ENCODE data around the gene HTR4. TPM values are rescaled to one million over a fixed set of nuclear protein-coding genes. Genes with fewer than 3 reads are reported as not detected.

The HTR4 gene
- total RNA-seq, 1 experiment from 2014 or later, result not detected

DNA sequence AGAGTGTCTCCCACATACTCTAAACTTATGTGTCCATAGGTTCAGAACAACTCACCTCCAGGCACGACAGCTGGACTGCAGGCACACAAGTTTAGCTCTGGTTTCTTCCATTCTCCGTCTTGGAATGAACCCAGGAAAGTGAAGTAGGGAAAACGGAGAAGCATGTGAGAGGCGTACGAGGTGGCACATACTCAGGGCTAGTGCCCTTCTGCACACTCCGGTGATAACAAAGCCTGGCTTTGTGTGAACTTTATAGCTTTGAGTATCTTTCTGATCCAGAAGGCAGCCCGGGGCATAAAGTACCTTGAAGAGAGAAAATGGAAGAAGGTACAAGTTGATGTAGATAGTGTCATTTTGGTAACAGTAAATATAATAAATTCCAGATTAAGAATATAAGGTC, 11.1 kb upstream of the HTR4 start:
- no peak overlapping the region for H3K9ac ChIP-seq (ENCODE audit: low read length)
- ATAC-seq, result no peak
- intact Hi-C loops (cut with micrococcal nuclease), result no loop called here
- no TSS peak for BruUV-seq (replicated peaks)
- H2AFZ ChIP-seq (ENCODE audit: low read depth, low read length, poor library complexity, severe bottlenecking), result no peak overlapping the region
- ChIA-PET POLR2A (no interaction called here), CTCF (no interaction called here), RAD21 (ENCODE audit: low non-redundant PET in 1 of 2, low total read pairs in 2 of 2, uncharacterized antibody in 2 of 2, unreplicated experiment in 2 of 2) (no interaction called here)
- no peaks in the 10 kb centered on the region for H3K36me3 ChIP-seq (ENCODE audit: control insufficient read depth in 1 of 2, insufficient read depth in 2 of 2, low read length in 2 of 2)
- H3K4me1 ChIP-seq (ENCODE audit: control insufficient read depth in 1 of 2, insufficient read depth in 2 of 2, low read length in 2 of 2), result no peaks in the 10 kb centered on the region
- H3K9me3 ChIP-seq (ENCODE audit: control insufficient read depth in 1 of 2, insufficient read depth in 1 of 2, low read depth in 1 of 2, low read length in 2 of 2), result no peaks in the 10 kb centered on the region
- no peak overlapping the region for H3K27ac ChIP-seq (ENCODE audit: low read depth, low read length)
- no peak for DNase-seq (ENCODE audit: low read depth, low spot score)
- H3K4me3 ChIP-seq (replicated peaks in 1 of 2; ENCODE audit: low read depth in 1 of 2, low read length in 2 of 2), result no peak overlapping the region
- H3K79me2 ChIP-seq (ENCODE audit: insufficient read depth, low read length), result no peaks in the 10 kb centered on the region
- TF ChIP-seq SRF (IDR thresholded peaks at IDR 0.05; ENCODE audit: low read depth), result no peak
- no peak for TF ChIP-seq CEBPB (IDR thresholded peaks at IDR 0.05; ENCODE audit: low read depth)
- TF ChIP-seq, protein P1, sequence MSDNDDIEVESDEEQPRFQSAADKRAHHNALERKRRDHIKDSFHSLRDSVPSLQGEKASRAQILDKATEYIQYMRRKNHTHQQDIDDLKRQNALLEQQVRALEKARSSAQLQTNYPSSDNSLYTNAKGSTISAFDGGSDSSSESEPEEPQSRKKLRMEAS (IDR thresholded peaks at IDR 0.05), result no peak
- TF ChIP-seq JUND (IDR thresholded peaks at IDR 0.05), result no peak
- no peak for TF ChIP-seq CBX3 (IDR thresholded peaks at IDR 0.05; ENCODE audit: low read depth)
- TF ChIP-seq EZH2 (IDR thresholded peaks at IDR 0.05), result no peak
- TF ChIP-seq POLR2A (IDR thresholded peaks at IDR 0.05; ENCODE audit: borderline replicate concordance, extremely low read depth, insufficient read depth, insufficient read length), result no peak
- no peak for TF ChIP-seq FOSL1 (IDR thresholded peaks at IDR 0.05; ENCODE audit: low read depth)
- TF ChIP-seq EZH2phosphoT487 (IDR thresholded peaks at IDR 0.05; ENCODE audit: borderline replicate concordance), result no peak
- TF ChIP-seq, protein P2, sequence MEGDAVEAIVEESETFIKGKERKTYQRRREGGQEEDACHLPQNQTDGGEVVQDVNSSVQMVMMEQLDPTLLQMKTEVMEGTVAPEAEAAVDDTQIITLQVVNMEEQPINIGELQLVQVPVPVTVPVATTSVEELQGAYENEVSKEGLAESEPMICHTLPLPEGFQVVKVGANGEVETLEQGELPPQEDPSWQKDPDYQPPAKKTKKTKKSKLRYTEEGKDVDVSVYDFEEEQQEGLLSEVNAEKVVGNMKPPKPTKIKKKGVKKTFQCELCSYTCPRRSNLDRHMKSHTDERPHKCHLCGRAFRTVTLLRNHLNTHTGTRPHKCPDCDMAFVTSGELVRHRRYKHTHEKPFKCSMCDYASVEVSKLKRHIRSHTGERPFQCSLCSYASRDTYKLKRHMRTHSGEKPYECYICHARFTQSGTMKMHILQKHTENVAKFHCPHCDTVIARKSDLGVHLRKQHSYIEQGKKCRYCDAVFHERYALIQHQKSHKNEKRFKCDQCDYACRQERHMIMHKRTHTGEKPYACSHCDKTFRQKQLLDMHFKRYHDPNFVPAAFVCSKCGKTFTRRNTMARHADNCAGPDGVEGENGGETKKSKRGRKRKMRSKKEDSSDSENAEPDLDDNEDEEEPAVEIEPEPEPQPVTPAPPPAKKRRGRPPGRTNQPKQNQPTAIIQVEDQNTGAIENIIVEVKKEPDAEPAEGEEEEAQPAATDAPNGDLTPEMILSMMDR (IDR thresholded peaks at IDR 0.05 in 2 of 3, conservative IDR thresholded peaks at IDR 0.05 in 1 of 3; ENCODE audit: borderline replicate concordance in 1 of 3, insufficient read depth in 1 of 3, low read depth in 2 of 3, low read length in 2 of 3), result no peak
- TF ChIP-seq, protein P3, sequence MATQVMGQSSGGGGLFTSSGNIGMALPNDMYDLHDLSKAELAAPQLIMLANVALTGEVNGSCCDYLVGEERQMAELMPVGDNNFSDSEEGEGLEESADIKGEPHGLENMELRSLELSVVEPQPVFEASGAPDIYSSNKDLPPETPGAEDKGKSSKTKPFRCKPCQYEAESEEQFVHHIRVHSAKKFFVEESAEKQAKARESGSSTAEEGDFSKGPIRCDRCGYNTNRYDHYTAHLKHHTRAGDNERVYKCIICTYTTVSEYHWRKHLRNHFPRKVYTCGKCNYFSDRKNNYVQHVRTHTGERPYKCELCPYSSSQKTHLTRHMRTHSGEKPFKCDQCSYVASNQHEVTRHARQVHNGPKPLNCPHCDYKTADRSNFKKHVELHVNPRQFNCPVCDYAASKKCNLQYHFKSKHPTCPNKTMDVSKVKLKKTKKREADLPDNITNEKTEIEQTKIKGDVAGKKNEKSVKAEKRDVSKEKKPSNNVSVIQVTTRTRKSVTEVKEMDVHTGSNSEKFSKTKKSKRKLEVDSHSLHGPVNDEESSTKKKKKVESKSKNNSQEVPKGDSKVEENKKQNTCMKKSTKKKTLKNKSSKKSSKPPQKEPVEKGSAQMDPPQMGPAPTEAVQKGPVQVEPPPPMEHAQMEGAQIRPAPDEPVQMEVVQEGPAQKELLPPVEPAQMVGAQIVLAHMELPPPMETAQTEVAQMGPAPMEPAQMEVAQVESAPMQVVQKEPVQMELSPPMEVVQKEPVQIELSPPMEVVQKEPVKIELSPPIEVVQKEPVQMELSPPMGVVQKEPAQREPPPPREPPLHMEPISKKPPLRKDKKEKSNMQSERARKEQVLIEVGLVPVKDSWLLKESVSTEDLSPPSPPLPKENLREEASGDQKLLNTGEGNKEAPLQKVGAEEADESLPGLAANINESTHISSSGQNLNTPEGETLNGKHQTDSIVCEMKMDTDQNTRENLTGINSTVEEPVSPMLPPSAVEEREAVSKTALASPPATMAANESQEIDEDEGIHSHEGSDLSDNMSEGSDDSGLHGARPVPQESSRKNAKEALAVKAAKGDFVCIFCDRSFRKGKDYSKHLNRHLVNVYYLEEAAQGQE (IDR thresholded peaks at IDR 0.05; ENCODE audit: low read depth), result no peak
- TF ChIP-seq ZNF274 (IDR thresholded peaks at IDR 0.05; ENCODE audit: low read depth, low read length), result no peak
- TF ChIP-seq, protein P4, sequence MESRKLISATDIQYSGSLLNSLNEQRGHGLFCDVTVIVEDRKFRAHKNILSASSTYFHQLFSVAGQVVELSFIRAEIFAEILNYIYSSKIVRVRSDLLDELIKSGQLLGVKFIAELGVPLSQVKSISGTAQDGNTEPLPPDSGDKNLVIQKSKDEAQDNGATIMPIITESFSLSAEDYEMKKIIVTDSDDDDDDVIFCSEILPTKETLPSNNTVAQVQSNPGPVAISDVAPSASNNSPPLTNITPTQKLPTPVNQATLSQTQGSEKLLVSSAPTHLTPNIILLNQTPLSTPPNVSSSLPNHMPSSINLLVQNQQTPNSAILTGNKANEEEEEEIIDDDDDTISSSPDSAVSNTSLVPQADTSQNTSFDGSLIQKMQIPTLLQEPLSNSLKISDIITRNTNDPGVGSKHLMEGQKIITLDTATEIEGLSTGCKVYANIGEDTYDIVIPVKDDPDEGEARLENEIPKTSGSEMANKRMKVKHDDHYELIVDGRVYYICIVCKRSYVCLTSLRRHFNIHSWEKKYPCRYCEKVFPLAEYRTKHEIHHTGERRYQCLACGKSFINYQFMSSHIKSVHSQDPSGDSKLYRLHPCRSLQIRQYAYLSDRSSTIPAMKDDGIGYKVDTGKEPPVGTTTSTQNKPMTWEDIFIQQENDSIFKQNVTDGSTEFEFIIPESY (IDR thresholded peaks at IDR 0.05; ENCODE audit: extremely low read depth, insufficient replicate concordance, low read length), result no peak
- TF ChIP-seq ZFX (IDR thresholded peaks at IDR 0.05), result no peak
- H4K20me1 ChIP-seq (ENCODE audit: insufficient read depth), result no peaks in the 10 kb centered on the region
- H3K4me2 ChIP-seq (ENCODE audit: low read length), result no peak overlapping the region
- no peaks in the 10 kb centered on the region for H3K9me2 ChIP-seq (ENCODE audit: insufficient read depth)
- peaks cover 37% of the 10 kb centered on the region for H3K27me3 ChIP-seq (ENCODE audit: insufficient read depth, low read length)
